DND-41 (cell line): ENCODE measurements around the gene ERCC2.

ENCODE experiments used
- EZH2 ChIP-seq: IDR thresholded peaks from 3 replicates; pipeline ENCODE4 v1.6.1; 2012; ENCODE audit warnings: borderline replicate concordance, low read depth, mild to moderate bottlenecking, moderate library complexity, low read length, inconsistent platforms; ENCODE audit not compliant: severe bottlenecking
- TF ChIP-seq, protein P1 (sequence below): IDR thresholded peaks from 2 replicates; pipeline ENCODE4 v1.5.1; 2012; ENCODE audit warnings: borderline replicate concordance, low read length, moderate library complexity, mild to moderate bottlenecking; ENCODE audit not compliant: poor library complexity, severe bottlenecking; ENCODE audit errors: extremely low read depth

DNA sequence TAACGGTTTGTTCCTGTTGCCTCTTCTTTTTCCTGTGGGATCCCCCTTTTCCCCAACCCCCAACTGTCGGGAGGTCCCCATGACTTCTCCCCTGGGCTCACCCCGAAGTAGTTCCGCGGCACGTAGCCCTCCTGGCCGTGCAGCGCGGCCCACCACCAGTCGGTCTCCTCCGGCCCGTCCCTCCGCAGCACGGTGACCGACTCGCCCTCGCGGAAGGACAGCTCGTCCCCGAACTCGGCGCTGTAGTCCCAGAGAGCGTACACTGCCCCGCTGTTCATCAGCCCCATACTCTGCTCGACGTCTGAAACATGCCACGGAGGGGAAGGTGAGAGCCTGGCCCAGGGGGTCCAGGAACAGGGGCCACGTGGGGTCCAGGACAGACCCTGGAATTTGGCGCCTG lies 12.1 kb upstream of the ERCC2 start:
- TF ChIP-seq, protein P1, sequence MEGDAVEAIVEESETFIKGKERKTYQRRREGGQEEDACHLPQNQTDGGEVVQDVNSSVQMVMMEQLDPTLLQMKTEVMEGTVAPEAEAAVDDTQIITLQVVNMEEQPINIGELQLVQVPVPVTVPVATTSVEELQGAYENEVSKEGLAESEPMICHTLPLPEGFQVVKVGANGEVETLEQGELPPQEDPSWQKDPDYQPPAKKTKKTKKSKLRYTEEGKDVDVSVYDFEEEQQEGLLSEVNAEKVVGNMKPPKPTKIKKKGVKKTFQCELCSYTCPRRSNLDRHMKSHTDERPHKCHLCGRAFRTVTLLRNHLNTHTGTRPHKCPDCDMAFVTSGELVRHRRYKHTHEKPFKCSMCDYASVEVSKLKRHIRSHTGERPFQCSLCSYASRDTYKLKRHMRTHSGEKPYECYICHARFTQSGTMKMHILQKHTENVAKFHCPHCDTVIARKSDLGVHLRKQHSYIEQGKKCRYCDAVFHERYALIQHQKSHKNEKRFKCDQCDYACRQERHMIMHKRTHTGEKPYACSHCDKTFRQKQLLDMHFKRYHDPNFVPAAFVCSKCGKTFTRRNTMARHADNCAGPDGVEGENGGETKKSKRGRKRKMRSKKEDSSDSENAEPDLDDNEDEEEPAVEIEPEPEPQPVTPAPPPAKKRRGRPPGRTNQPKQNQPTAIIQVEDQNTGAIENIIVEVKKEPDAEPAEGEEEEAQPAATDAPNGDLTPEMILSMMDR: no peak
- no peak for TF ChIP-seq EZH2
